Epithelial cell of proximal tubule (primary cell): ENCODE results near the gene TBC1D1. TPM values are rescaled to one million over a fixed set of nuclear protein-coding genes. Genes with fewer than 3 reads are reported as not detected.

ENCODE experiments used
- DNase-seq: peaks from one replicate; pipeline ENCODE4 v3.0.0-alpha.2; 2011; ENCODE audit warnings: low read depth
- H3K4me3 ChIP-seq: 2 replicates; pipeline ENCODE4 v1.5.1; 2011; ENCODE audit warnings: low read depth, mild to moderate bottlenecking, low read length
- CTCF ChIP-seq: conservative IDR thresholded peaks from 2 replicates; pipeline ENCODE4 v1.5.1; 2012; ENCODE audit warnings: low read depth, mild to moderate bottlenecking, low read length
- total RNA-seq: library from RNA; depleted of rRNA; stranded (reverse); fragments of >200 nt; gene quantifications from 2 replicates; pipeline ENCODE4 v1.2.3, GENCODE V29; 2015

The TBC1D1 gene
- total RNA-seq, 1 donor from 2014 or later, result 157 TPM

- no peak overlapping the region for H3K4me3 ChIP-seq
- no peak for TF ChIP-seq CTCF
- DNase-seq, result no peak
These were observed 62.3 kb downstream of the TBC1D1 start for GRCh38 chr4:37953156-37953555.

- no peak for DNase-seq
- TF ChIP-seq CTCF, result no peak
- H3K4me3 ChIP-seq, result no peak overlapping the region
These were observed 62.9 kb downstream of the TBC1D1 start for GRCh38 chr4:37953620-37954293.

- H3K4me3 ChIP-seq, result no peak overlapping the region
- DNase-seq, result no peak
- TF ChIP-seq CTCF, result no peak
These were observed 66.1 kb downstream of the TBC1D1 start for GRCh38 chr4:37956941-37957340.

GRCh38 chr4:37958932-37959331, 68.0 kb downstream of the TBC1D1 start:
- no peak for DNase-seq
- no peak for TF ChIP-seq CTCF

GRCh38 chr4:37960098-37960497, 69.2 kb downstream of the TBC1D1 start, which contains the start of gene PTTG2:
PTTG2 (plus strand) TSS chr4:37960398; CDS start chr4:37960435, 37 bp downstream.
- DNase-seq, result no peak
- H3K4me3 ChIP-seq, result no peak within 1 kb of the TSS
- no peak for TF ChIP-seq CTCF

More at GRCh38 chr4:37958932-37959331, 68.0 kb downstream of the TBC1D1 start:
- H3K4me3 ChIP-seq, result no peak overlapping the region

- H3K4me3 ChIP-seq, result no peak overlapping the region
These were observed 70.0 kb downstream of the TBC1D1 start for GRCh38 chr4:37960679-37961450.

More at GRCh38 chr4:37960679-37961450, 70.0 kb downstream of the TBC1D1 start:
- no peak for DNase-seq
- no peak for TF ChIP-seq CTCF
